ENCODE data around the gene JARID2.

DNA sequence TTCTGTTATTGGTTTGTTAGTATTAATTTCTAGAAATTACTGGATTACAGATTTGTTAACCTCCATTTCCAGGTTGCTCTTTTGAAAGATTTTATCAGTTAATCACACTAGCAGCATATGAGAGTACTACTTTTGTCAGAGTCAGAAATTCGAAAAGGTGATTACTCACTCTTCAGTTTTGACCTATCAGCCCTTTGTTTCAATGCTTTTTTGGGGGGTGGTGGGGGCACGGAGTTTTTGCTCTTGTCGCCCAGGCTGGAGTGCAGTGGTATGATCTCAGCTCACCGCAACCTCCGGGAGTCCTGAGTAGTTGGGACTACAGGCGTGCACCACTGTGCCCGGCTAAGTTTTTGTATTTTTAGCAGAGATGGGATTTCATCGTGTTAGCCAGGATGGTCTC, 149.2 kb downstream of the JARID2 start:
- TF ChIP-seq EZH2 (IDR thresholded peaks at IDR 0.05) (no peak), POLR2AphosphoS5 (IDR thresholded peaks at IDR 0.05; ENCODE audit: borderline replicate concordance, low read depth, low read length) (no peak)
